ENCODE results near the gene PSME2. TPM values are rescaled to one million over a fixed set of nuclear protein-coding genes. Genes with fewer than 3 reads are reported as not detected.

Gene PSME2
- total RNA-seq, 1 donor from 2014 or later, result 91.8 TPM

- H3K9me3 Mint-ChIP-seq (ENCODE audit: unreplicated experiment), result no peaks in the 10 kb centered on the region
- no peak for DNase-seq (ENCODE audit: extremely low spot score, unreplicated experiment)
- peaks cover 5% of the 10 kb centered on the region for H3K4me1 Mint-ChIP-seq (ENCODE audit: unreplicated experiment)
- H3K27ac Mint-ChIP-seq (ENCODE audit: unreplicated experiment), result no peak overlapping the region
- no peaks in the 10 kb centered on the region for H3K27me3 Mint-ChIP-seq (ENCODE audit: unreplicated experiment)
- no peaks in the 10 kb centered on the region for H3K36me3 Mint-ChIP-seq (ENCODE audit: unreplicated experiment)
- TF ChIP-seq, protein P1, sequence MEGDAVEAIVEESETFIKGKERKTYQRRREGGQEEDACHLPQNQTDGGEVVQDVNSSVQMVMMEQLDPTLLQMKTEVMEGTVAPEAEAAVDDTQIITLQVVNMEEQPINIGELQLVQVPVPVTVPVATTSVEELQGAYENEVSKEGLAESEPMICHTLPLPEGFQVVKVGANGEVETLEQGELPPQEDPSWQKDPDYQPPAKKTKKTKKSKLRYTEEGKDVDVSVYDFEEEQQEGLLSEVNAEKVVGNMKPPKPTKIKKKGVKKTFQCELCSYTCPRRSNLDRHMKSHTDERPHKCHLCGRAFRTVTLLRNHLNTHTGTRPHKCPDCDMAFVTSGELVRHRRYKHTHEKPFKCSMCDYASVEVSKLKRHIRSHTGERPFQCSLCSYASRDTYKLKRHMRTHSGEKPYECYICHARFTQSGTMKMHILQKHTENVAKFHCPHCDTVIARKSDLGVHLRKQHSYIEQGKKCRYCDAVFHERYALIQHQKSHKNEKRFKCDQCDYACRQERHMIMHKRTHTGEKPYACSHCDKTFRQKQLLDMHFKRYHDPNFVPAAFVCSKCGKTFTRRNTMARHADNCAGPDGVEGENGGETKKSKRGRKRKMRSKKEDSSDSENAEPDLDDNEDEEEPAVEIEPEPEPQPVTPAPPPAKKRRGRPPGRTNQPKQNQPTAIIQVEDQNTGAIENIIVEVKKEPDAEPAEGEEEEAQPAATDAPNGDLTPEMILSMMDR (IDR thresholded peaks at IDR 0.05), result no peak
- H3K4me3 Mint-ChIP-seq (ENCODE audit: unreplicated experiment), result no peak overlapping the region
These were observed 14.9 kb downstream of the PSME2 start for GRCh38 chr14:24131549-24131966.

DNA sequence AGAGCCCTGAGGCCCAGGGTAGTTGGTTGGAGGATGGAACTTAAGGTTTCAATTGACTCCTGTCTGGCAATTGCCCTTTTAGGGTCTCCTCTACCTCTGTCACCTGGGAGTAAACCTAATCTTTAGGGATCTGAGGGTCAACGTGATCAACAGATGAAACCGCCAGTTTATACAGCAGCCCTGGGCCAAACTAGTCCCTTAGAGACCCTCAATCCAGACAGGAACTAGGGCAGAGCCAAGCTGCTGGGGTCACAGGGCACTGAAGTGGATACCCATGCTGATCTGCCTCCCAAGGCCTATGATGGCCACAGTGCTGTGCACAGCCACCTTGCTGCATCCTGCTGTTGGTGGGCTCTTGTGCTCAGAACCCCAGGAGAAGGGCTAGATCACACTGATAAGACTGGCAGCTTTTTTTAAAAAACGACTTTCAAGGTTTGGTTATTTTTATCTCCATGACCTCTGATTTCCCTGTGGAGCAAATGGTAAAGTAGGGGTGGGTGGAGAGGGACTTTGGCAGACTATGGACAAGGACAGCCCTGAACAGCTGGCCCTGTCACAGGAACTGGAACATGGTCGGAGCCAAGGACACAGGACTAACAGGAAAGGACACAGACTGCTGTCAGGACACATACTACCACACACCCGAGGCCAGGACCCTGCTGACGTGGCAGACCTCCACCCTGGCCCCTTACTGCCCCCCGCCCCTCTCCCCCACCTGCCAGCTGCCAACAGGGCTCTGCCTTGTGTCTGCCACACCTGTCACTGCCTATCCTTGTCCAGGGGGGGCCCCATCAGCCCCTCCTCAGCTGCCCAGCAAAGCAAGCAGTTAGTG lies 15.5 kb downstream of the PSME2 start:
- H3K4me3 Mint-ChIP-seq (ENCODE audit: unreplicated experiment), result no peak overlapping the region
- no peak for DNase-seq (ENCODE audit: extremely low spot score, unreplicated experiment)
- no peaks in the 10 kb centered on the region for H3K27me3 Mint-ChIP-seq (ENCODE audit: unreplicated experiment)
- TF ChIP-seq, protein P1 (IDR thresholded peaks at IDR 0.05), result no peak
- no peaks in the 10 kb centered on the region for H3K9me3 Mint-ChIP-seq (ENCODE audit: unreplicated experiment)
- no peak overlapping the region for H3K27ac Mint-ChIP-seq (ENCODE audit: unreplicated experiment)
- H3K4me1 Mint-ChIP-seq (ENCODE audit: unreplicated experiment), result peaks cover 3% of the 10 kb centered on the region
- H3K36me3 Mint-ChIP-seq (ENCODE audit: unreplicated experiment), result no peaks in the 10 kb centered on the region

GRCh38 chr14:24130380-24130716 lies 16.1 kb downstream of the PSME2 start, which contains the start of gene FITM1:
Gene FITM1, plus strand, starts transcription at chr14:24130659. Its CDS starts 905 bp downstream, at chr14:24131564.
- H3K27me3 Mint-ChIP-seq (ENCODE audit: unreplicated experiment), result no peaks in the 10 kb centered on the region
- TF ChIP-seq, protein P1 (IDR thresholded peaks at IDR 0.05), result no peak
- peaks cover 3% of the 10 kb centered on the region for H3K4me1 Mint-ChIP-seq (ENCODE audit: unreplicated experiment)
- H3K36me3 Mint-ChIP-seq (ENCODE audit: unreplicated experiment), result no peaks in the 10 kb centered on the region
- H3K9me3 Mint-ChIP-seq (ENCODE audit: unreplicated experiment), result no peaks in the 10 kb centered on the region
- no peak for DNase-seq (ENCODE audit: extremely low spot score, unreplicated experiment)
- H3K27ac Mint-ChIP-seq (ENCODE audit: unreplicated experiment), result no peak within 1 kb of the TSS
- no peak within 1 kb of the TSS for H3K4me3 Mint-ChIP-seq (ENCODE audit: unreplicated experiment)

GRCh38 chr14:24129410-24129998 lies 16.9 kb downstream of the PSME2 start:
- Mint-ChIP-seq H3K9me3 (ENCODE audit: unreplicated experiment) (no peaks in the 10 kb centered on the region), H3K27ac (ENCODE audit: unreplicated experiment) (no peak overlapping the region), H3K4me1 (ENCODE audit: unreplicated experiment) (no peaks in the 10 kb centered on the region), H3K4me3 (ENCODE audit: unreplicated experiment) (no peak overlapping the region), H3K27me3 (ENCODE audit: unreplicated experiment) (no peaks in the 10 kb centered on the region), H3K36me3 (ENCODE audit: unreplicated experiment) (no peaks in the 10 kb centered on the region)
- no peak for DNase-seq (ENCODE audit: extremely low spot score, unreplicated experiment)
- TF ChIP-seq, protein P1 (IDR thresholded peaks at IDR 0.05), result no peak

DNA sequence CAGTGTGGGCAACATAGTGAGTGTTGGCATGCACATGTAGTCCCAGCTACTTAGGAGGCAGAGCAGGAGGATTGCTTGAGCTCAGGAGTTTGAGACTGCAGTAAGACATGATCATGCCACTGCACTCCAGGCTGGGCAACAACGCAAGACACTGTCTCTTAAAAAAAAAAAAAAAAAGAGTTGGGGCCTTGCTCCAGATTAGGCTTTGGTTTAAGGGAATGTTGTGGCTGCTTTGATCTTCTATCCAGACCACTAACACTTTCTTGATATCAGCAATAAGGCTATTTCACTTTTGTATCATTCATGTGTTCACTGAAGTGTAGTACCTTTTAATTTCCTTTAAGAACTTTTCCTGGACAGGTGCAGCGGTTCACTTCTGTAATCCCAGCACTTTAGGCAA lies 18.7 kb downstream of the PSME2 start:
- Mint-ChIP-seq H3K4me1 (ENCODE audit: unreplicated experiment) (no peaks in the 10 kb centered on the region), H3K4me3 (ENCODE audit: unreplicated experiment) (no peak overlapping the region), H3K27ac (ENCODE audit: unreplicated experiment) (no peak overlapping the region), H3K27me3 (ENCODE audit: unreplicated experiment) (no peaks in the 10 kb centered on the region), H3K36me3 (ENCODE audit: unreplicated experiment) (peaks cover 9% of the 10 kb centered on the region), H3K9me3 (ENCODE audit: unreplicated experiment) (no peaks in the 10 kb centered on the region)
- DNase-seq (ENCODE audit: extremely low spot score, unreplicated experiment), result no peak
- TF ChIP-seq, protein P1 (IDR thresholded peaks at IDR 0.05), result no peak
